ENCODE data around the gene LTB4R2. TPM values are rescaled to one million over a fixed set of nuclear protein-coding genes. Genes with fewer than 3 reads are reported as not detected.
"Not testable (repeated sequence)": the region's sequence is repeated elsewhere in the genome, so short reads cannot be mapped to it uniquely, and the experiment has no call there.

The LTB4R2 gene
- total RNA-seq, 1 donor from 2014 or later, result 9.3 TPM

- not testable (repeated sequence) for H3K4me1 Mint-ChIP-seq (ENCODE audit: low read depth, unreplicated experiment); H3K36me3 Mint-ChIP-seq (ENCODE audit: low read depth, unreplicated experiment); H4K20me1 ChIP-seq (ENCODE audit: insufficient read depth, low read length); DNase-seq (ENCODE audit: low read depth); H3K9me3 Mint-ChIP-seq (ENCODE audit: unreplicated experiment); H3K27ac ChIP-seq (ENCODE audit: low read depth, low read length); H3K36me3 ChIP-seq (ENCODE audit: insufficient read depth, low read length); H3K4me1 ChIP-seq (ENCODE audit: insufficient read depth, low read length); H3K4me3 Mint-ChIP-seq (ENCODE audit: unreplicated experiment); H3K9ac ChIP-seq (ENCODE audit: low read length); H3K9me3 ChIP-seq (ENCODE audit: insufficient read depth, low read depth, low read length); H3K4me3 ChIP-seq (ENCODE audit: insufficient read depth, low read depth, low read length); H3K79me2 ChIP-seq (ENCODE audit: insufficient read depth, low read length); H3K27ac Mint-ChIP-seq (ENCODE audit: unreplicated experiment); FAIRE-seq; H3K4me2 ChIP-seq (ENCODE audit: low read length); H2AFZ ChIP-seq (ENCODE audit: low read depth, low read length)
- H3K27me3 ChIP-seq (ENCODE audit: insufficient read depth, low read length), result peaks cover 19% of the 10 kb centered on the region
- H3K27me3 Mint-ChIP-seq (ENCODE audit: low read depth, unreplicated experiment), result peaks cover 53% of the 10 kb centered on the region
- TF ChIP-seq, protein P1, sequence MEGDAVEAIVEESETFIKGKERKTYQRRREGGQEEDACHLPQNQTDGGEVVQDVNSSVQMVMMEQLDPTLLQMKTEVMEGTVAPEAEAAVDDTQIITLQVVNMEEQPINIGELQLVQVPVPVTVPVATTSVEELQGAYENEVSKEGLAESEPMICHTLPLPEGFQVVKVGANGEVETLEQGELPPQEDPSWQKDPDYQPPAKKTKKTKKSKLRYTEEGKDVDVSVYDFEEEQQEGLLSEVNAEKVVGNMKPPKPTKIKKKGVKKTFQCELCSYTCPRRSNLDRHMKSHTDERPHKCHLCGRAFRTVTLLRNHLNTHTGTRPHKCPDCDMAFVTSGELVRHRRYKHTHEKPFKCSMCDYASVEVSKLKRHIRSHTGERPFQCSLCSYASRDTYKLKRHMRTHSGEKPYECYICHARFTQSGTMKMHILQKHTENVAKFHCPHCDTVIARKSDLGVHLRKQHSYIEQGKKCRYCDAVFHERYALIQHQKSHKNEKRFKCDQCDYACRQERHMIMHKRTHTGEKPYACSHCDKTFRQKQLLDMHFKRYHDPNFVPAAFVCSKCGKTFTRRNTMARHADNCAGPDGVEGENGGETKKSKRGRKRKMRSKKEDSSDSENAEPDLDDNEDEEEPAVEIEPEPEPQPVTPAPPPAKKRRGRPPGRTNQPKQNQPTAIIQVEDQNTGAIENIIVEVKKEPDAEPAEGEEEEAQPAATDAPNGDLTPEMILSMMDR (IDR thresholded peaks at IDR 0.05; ENCODE audit: insufficient read depth, low read depth, low read length), result peak; percentile 11
Measured at GRCh38 chr14:24327914-24328313, 18.0 kb downstream of the LTB4R2 start.

DNA sequence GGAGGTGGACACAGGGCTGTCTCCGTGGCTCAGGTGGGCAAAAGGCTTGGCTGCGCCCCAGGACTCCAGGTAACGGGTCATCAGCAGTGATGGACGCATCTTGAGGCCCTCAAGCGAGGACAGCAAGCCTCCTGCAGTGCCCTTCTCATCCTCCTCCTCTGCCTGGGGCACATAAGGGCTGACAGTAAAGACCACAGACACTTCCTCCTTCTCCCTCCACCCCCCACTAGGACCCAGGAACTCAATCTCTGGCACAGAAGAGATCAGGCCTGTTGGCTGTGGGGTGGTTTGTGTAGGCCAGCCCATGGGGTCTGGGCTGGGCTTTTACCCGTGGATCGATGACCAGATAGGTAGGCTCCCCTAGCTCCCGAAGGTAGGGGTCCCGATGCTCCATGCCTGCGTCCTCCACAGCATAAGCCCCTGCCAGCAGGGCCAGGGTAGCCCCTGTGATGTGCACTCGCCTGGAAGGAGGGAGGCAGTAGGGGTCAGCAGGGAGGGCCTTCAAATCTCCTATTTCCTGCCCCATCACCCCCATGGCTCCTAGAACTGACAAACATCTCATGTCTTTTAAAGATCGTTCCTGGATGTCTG is 19.2 kb downstream of the LTB4R2 start:
- FAIRE-seq, result no peak

DNA sequence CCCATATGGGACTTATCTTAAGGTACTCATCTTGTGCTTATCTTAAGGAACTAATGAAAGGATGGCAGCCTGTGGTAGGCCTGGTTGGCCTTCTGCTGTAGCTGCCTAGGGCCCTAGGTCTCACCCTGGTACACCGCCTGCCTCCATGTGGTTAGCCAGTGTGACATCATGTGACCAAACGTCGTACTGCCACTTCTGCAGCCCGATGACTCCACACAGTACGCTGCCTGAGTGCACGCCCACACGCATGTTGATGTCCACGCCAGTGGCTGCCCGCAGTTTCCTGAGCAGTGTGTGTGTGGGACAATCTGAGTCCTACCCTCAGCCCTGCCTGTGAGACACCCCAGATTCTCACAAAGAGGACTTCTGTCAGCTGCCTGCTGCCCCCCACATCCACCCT is 19.8 kb downstream of the LTB4R2 start:
- Histone ChIP-seq H3K79me2 (ENCODE audit: insufficient read depth, low read length) (no peaks in the 10 kb centered on the region), H3K36me3 (ENCODE audit: insufficient read depth, low read length) (no peaks in the 10 kb centered on the region), H4K20me1 (ENCODE audit: insufficient read depth, low read length) (no peaks in the 10 kb centered on the region), H3K9ac (ENCODE audit: low read length) (no peak overlapping the region), H3K4me1 (ENCODE audit: insufficient read depth, low read length) (peaks cover 16% of the 10 kb centered on the region), H3K4me3 (ENCODE audit: insufficient read depth, low read depth, low read length) (no peak overlapping the region), H3K9me3 (ENCODE audit: insufficient read depth, low read depth, low read length) (no peaks in the 10 kb centered on the region), H2AFZ (ENCODE audit: low read depth, low read length) (no peak overlapping the region), H3K27ac (ENCODE audit: low read depth, low read length) (no peak overlapping the region), H3K27me3 (ENCODE audit: insufficient read depth, low read length) (peaks cover 27% of the 10 kb centered on the region), H3K4me2 (ENCODE audit: low read length) (no peak overlapping the region)
- Mint-ChIP-seq H3K4me3 (ENCODE audit: unreplicated experiment) (no peak overlapping the region), H3K36me3 (ENCODE audit: low read depth, unreplicated experiment) (no peaks in the 10 kb centered on the region), H3K9me3 (ENCODE audit: unreplicated experiment) (no peaks in the 10 kb centered on the region), H3K27me3 (ENCODE audit: low read depth, unreplicated experiment) (peaks cover 59% of the 10 kb centered on the region), H3K27ac (ENCODE audit: unreplicated experiment) (no peak overlapping the region), H3K4me1 (ENCODE audit: low read depth, unreplicated experiment) (no peaks in the 10 kb centered on the region)
- no peak for FAIRE-seq
- TF ChIP-seq, protein P1 (IDR thresholded peaks at IDR 0.05; ENCODE audit: insufficient read depth, low read depth, low read length), result no peak
- TF ChIP-seq EZH2 (IDR thresholded peaks at IDR 0.05; ENCODE audit: insufficient read depth, low read length), result no peak
- DNase-seq (ENCODE audit: low read depth), result no peak

More for the DNA sequence above, 19.2 kb downstream of the LTB4R2 start:
- peaks cover 22% of the 10 kb centered on the region for H3K27me3 ChIP-seq (ENCODE audit: insufficient read depth, low read length)
- H3K9ac ChIP-seq (ENCODE audit: low read length), result no peak overlapping the region
- no peak overlapping the region for H2AFZ ChIP-seq (ENCODE audit: low read depth, low read length)
- H3K4me3 ChIP-seq (ENCODE audit: insufficient read depth, low read depth, low read length), result no peak overlapping the region
- H3K79me2 ChIP-seq (ENCODE audit: insufficient read depth, low read length), result no peaks in the 10 kb centered on the region
- Mint-ChIP-seq H3K36me3 (ENCODE audit: low read depth, unreplicated experiment) (no peaks in the 10 kb centered on the region), H3K4me1 (ENCODE audit: low read depth, unreplicated experiment) (no peaks in the 10 kb centered on the region), H3K27me3 (ENCODE audit: low read depth, unreplicated experiment) (peaks cover 56% of the 10 kb centered on the region), H3K9me3 (ENCODE audit: unreplicated experiment) (no peaks in the 10 kb centered on the region), H3K27ac (ENCODE audit: unreplicated experiment) (no peak overlapping the region), H3K4me3 (ENCODE audit: unreplicated experiment) (no peak overlapping the region)
- peaks cover 15% of the 10 kb centered on the region for H3K4me1 ChIP-seq (ENCODE audit: insufficient read depth, low read length)
- DNase-seq (ENCODE audit: low read depth), result no peak
- TF ChIP-seq, protein P1 (IDR thresholded peaks at IDR 0.05; ENCODE audit: insufficient read depth, low read depth, low read length), result no peak
- no peak for TF ChIP-seq EZH2 (IDR thresholded peaks at IDR 0.05; ENCODE audit: insufficient read depth, low read length)
- no peaks in the 10 kb centered on the region for H4K20me1 ChIP-seq (ENCODE audit: insufficient read depth, low read length)
- no peaks in the 10 kb centered on the region for H3K9me3 ChIP-seq (ENCODE audit: insufficient read depth, low read depth, low read length)
- H3K27ac ChIP-seq (ENCODE audit: low read depth, low read length), result no peak overlapping the region
- no peaks in the 10 kb centered on the region for H3K36me3 ChIP-seq (ENCODE audit: insufficient read depth, low read length)
- no peak overlapping the region for H3K4me2 ChIP-seq (ENCODE audit: low read length)

Measured in astrocyte (in vitro differentiated cells and primary cell).